ENCODE measurements around the gene TBC1D8B.
"Not testable (repeated sequence)": the region's sequence is repeated elsewhere in the genome, so short reads cannot be mapped to it uniquely, and the experiment has no call there.

TBC1D8B gene

GRCh38 chrX:106802063-106802387 lies 448 bp upstream of the TBC1D8B start:
- H3K27me3 ChIP-seq (ENCODE audit: control insufficient read depth, low read length): no peaks in the 10 kb centered on the region
- no peaks in the 10 kb centered on the region for H3K36me3 ChIP-seq (ENCODE audit: control insufficient read depth, low read length)
- H3K4me2 ChIP-seq (ENCODE audit: low read length): no peak overlapping the region
- no peaks in the 10 kb centered on the region for H3K9me3 ChIP-seq (ENCODE audit: control insufficient read depth, insufficient read depth, low read length)
- no peaks in the 10 kb centered on the region for H4K20me1 ChIP-seq (ENCODE audit: control insufficient read depth, insufficient read depth, low read depth, low read length)
- H3K79me2 ChIP-seq (ENCODE audit: control insufficient read depth, low read length): no peaks in the 10 kb centered on the region
- H3K4me1 ChIP-seq (ENCODE audit: control insufficient read depth, low read length): no peaks in the 10 kb centered on the region
- TF ChIP-seq EZH2phosphoT487 (IDR thresholded peaks at IDR 0.05; ENCODE audit: borderline replicate concordance, low read length) (no peak), CTCF (IDR thresholded peaks at IDR 0.05; ENCODE audit: low read depth, low read length, poor library complexity, severe bottlenecking) (no peak)
- H3K9me2 ChIP-seq (replicated peaks; ENCODE audit: control insufficient read depth, low read length): no peaks in the 10 kb centered on the region
- no peaks in the 10 kb centered on the region for H3F3A ChIP-seq (ENCODE audit: control insufficient read depth, insufficient read depth)
- H3K27ac ChIP-seq (ENCODE audit: low read depth, low read length): no peak overlapping the region
- H3K4me3 ChIP-seq (ENCODE audit: low read length): peak overlapping the region; percentile 24

GRCh38 chrX:106811131-106811910 lies 8.8 kb downstream of the TBC1D8B start:
- no peaks in the 10 kb centered on the region for H3K27me3 ChIP-seq (ENCODE audit: control insufficient read depth, low read length)

GRCh38 chrX:106812930-106813329 lies 10.5 kb downstream of the TBC1D8B start:
- not testable (repeated sequence) for H3K4me2 ChIP-seq (ENCODE audit: low read length); H3K9me3 ChIP-seq (ENCODE audit: control insufficient read depth, insufficient read depth, low read length); H3K4me3 ChIP-seq (ENCODE audit: low read length); H3K79me2 ChIP-seq (ENCODE audit: control insufficient read depth, low read length); H3F3A ChIP-seq (ENCODE audit: control insufficient read depth, insufficient read depth); H4K20me1 ChIP-seq (ENCODE audit: control insufficient read depth, insufficient read depth, low read depth, low read length); H3K27me3 ChIP-seq (ENCODE audit: control insufficient read depth, low read length); H3K4me1 ChIP-seq (ENCODE audit: control insufficient read depth, low read length); H3K9me2 ChIP-seq (replicated peaks; ENCODE audit: control insufficient read depth, low read length); H3K36me3 ChIP-seq (ENCODE audit: control insufficient read depth, low read length); H3K27ac ChIP-seq (ENCODE audit: low read depth, low read length)

More at GRCh38 chrX:106811131-106811910, 8.8 kb downstream of the TBC1D8B start:
- H4K20me1 ChIP-seq (ENCODE audit: control insufficient read depth, insufficient read depth, low read depth, low read length): no peaks in the 10 kb centered on the region
- no peak overlapping the region for H3K4me2 ChIP-seq (ENCODE audit: low read length)
- no peak for TF ChIP-seq EZH2phosphoT487 (IDR thresholded peaks at IDR 0.05; ENCODE audit: borderline replicate concordance, low read length)
- no peak for TF ChIP-seq CTCF (IDR thresholded peaks at IDR 0.05; ENCODE audit: low read depth, low read length, poor library complexity, severe bottlenecking)
- H3F3A ChIP-seq (ENCODE audit: control insufficient read depth, insufficient read depth): no peaks in the 10 kb centered on the region
- H3K36me3 ChIP-seq (ENCODE audit: control insufficient read depth, low read length): no peaks in the 10 kb centered on the region
- no peaks in the 10 kb centered on the region for H3K4me1 ChIP-seq (ENCODE audit: control insufficient read depth, low read length)
- H3K9me3 ChIP-seq (ENCODE audit: control insufficient read depth, insufficient read depth, low read length): no peaks in the 10 kb centered on the region
- no peaks in the 10 kb centered on the region for H3K9me2 ChIP-seq (replicated peaks; ENCODE audit: control insufficient read depth, low read length)
- no peak overlapping the region for H3K27ac ChIP-seq (ENCODE audit: low read depth, low read length)
- H3K4me3 ChIP-seq (ENCODE audit: low read length): no peak overlapping the region
- H3K79me2 ChIP-seq (ENCODE audit: control insufficient read depth, low read length): no peaks in the 10 kb centered on the region

GRCh38 chrX:106814093-106814492 lies 11.6 kb downstream of the TBC1D8B start:
- H4K20me1 ChIP-seq (ENCODE audit: control insufficient read depth, insufficient read depth, low read depth, low read length); H3K9me2 ChIP-seq (replicated peaks; ENCODE audit: control insufficient read depth, low read length); H3F3A ChIP-seq (ENCODE audit: control insufficient read depth, insufficient read depth); H3K4me2 ChIP-seq (ENCODE audit: low read length); H3K9me3 ChIP-seq (ENCODE audit: control insufficient read depth, insufficient read depth, low read length); H3K4me1 ChIP-seq (ENCODE audit: control insufficient read depth, low read length); H3K36me3 ChIP-seq (ENCODE audit: control insufficient read depth, low read length); H3K79me2 ChIP-seq (ENCODE audit: control insufficient read depth, low read length); H3K27ac ChIP-seq (ENCODE audit: low read depth, low read length); H3K4me3 ChIP-seq (ENCODE audit: low read length); H3K27me3 ChIP-seq (ENCODE audit: control insufficient read depth, low read length): not testable (repeated sequence)
